ENCODE results near the gene SCYL1. TPM values are rescaled to one million over a fixed set of nuclear protein-coding genes. Genes with fewer than 3 reads are reported as not detected.
A peak's percentile ranks its signal among the peaks of the same experiment; 100 is the strongest.

Gene SCYL1
- polyA plus RNA-seq, 3 donors from 2014 or later: 17.8 to 52.5 (median 23.3) TPM

GRCh38 chr11:65551572-65552387 is 26.9 kb downstream of the SCYL1 start:
- Mint-ChIP-seq H3K4me1 (peaks cover 54 to 56% of the 10 kb centered on the region in 2 donors), H3K36me3 (peaks cover 9 to 17% (median 16%) of the 10 kb centered on the region in 3 donors), H3K27ac (peak overlapping the region in 3 of 6 donors; percentile 54 to 71 (median 67)), H3K27me3 (ENCODE audit: low read depth in 3 of 3) (peaks cover 3 to 5% (median 4%) of the 10 kb centered on the region in 3 donors), H3K9me3 (peaks cover 0 to 2% (median 0%) of the 10 kb centered on the region in 6 donors), H3K4me3 (peak overlapping the region in 1 of 5 donors; percentile 9)
- DNase-seq: peak; percentile 49 to 59 (median 53)

DNA sequence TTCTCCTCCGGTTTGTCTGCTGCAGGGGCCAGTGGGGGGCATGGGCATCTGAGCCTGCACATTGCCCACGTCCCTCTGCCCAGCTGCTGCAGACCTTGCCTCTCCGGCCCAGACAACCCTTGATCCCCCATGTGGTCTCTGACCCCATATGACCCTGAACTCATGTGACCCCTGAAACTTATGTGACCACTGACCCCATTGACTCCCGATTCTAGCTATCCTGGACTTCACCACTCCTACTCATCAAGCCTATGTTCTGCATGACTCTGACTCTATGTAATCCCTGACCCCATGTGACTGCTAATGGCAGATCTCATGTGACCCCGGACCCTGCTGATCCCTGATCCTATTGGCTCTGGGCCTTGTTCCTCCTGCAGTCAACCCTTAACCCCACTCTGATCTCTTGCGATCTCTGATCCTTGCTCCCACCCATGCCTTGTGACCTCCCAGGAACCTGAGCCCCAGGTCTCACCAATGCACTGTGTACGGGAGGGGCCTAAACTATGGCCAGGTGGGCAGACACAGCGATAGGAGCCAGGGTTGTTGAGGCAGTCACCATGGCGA is 27.6 kb downstream of the SCYL1 start:
- Mint-ChIP-seq H3K4me1 (peaks cover 57 to 61% of the 10 kb centered on the region in 2 donors), H3K27ac (peak overlapping the region; percentile 9 to 79 (median 60)), H3K9me3 (peaks cover 0 to 2% (median 0%) of the 10 kb centered on the region in 6 donors), H3K4me3 (peak overlapping the region in 1 of 5 donors; percentile 9), H3K36me3 (peaks cover 9 to 17% (median 16%) of the 10 kb centered on the region in 3 donors), H3K27me3 (ENCODE audit: low read depth in 3 of 3) (peaks cover 2 to 4% (median 4%) of the 10 kb centered on the region in 3 donors)
- DNase-seq: no peak

- Mint-ChIP-seq H3K4me3 (peak overlapping the region; percentile 4 to 56 (median 52)), H3K27ac (peak overlapping the region in 3 of 6 donors; percentile 45 to 68 (median 56)), H3K4me1 (peaks cover 51 to 53% of the 10 kb centered on the region in 2 donors), H3K9me3 (peaks cover 0 to 2% (median 0%) of the 10 kb centered on the region in 6 donors), H3K36me3 (peaks cover 9 to 17% (median 16%) of the 10 kb centered on the region in 3 donors), H3K27me3 (ENCODE audit: low read depth in 3 of 3) (peaks cover 2 to 4% (median 4%) of the 10 kb centered on the region in 3 donors)
- peak; percentile 53 to 70 (median 62) for DNase-seq
These were observed 28.6 kb downstream of the SCYL1 start for GRCh38 chr11:65553301-65554001.

DNA sequence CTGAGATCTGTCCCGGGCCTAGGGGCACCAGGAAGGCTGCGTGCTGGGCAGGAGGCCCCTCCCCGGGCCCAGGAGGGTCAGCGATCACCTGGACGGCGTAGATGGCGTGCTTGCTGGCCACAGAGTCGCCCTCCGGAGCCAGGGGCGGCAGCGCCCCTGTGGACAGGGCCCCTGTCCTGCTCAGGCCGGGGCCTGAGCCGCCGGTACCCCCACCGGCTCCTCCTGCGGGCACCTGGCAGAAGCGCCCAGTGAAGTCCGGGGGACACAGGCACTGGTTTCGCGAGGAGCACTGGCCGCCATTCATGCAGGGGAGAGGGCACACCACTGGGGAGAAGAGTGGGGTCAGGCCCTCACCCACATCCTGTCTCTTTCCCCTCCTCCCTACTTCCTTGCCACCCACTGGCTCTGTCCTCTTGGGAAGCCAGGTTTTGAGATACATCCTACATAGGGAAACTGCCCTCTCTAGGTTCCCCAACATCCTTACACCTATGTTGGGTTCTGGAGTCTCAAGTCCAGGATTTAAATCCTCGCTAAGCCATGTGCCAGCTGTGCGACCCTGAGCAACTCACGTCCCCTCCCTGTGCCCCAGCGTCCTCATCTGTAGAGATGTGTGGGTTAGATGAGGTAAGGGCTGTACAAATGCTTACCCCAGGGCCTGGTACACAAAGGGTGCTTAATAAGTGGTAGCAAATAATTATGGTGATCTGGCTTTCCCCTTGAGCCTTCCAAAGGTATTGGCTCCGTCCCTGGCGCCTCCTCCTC is 29.4 kb downstream of the SCYL1 start:
- Mint-ChIP-seq H3K27me3 (ENCODE audit: low read depth in 3 of 3) (peaks cover 2 to 4% (median 4%) of the 10 kb centered on the region in 3 donors), H3K4me1 (peaks cover 51 to 53% of the 10 kb centered on the region in 2 donors), H3K9me3 (peaks cover 0 to under 1% (median 0%) of the 10 kb centered on the region in 6 donors), H3K36me3 (peaks cover 9 to 14% (median 13%) of the 10 kb centered on the region in 3 donors), H3K27ac (peak overlapping the region; percentile 82 to 91 (median 86)), H3K4me3 (peak overlapping the region; percentile 59 to 75 (median 67))
- no peak for DNase-seq

- H3K4me3 Mint-ChIP-seq: peak overlapping the region in 4 of 5 donors; percentile 62 to 75 (median 68)
- peak overlapping the region; percentile 82 to 91 (median 86) for H3K27ac Mint-ChIP-seq
- DNase-seq: no peak
- H3K9me3 Mint-ChIP-seq: no peaks in the 10 kb centered on the region
- peaks cover 2 to 4% (median 4%) of the 10 kb centered on the region in 3 donors for H3K27me3 Mint-ChIP-seq (ENCODE audit: low read depth in 3 of 3)
- H3K4me1 Mint-ChIP-seq: peaks cover 50 to 56% of the 10 kb centered on the region in 2 donors
- H3K36me3 Mint-ChIP-seq: peaks cover 8 to 12% (median 9%) of the 10 kb centered on the region in 3 donors
These were observed 30.1 kb downstream of the SCYL1 start for GRCh38 chr11:65554842-65555430.

GRCh38 chr11:65555693-65556231 is 30.9 kb downstream of the SCYL1 start:
- DNase-seq: no peak

GRCh38 chr11:65556470-65557279 is 31.8 kb downstream of the SCYL1 start:
- Mint-ChIP-seq H3K4me1 (peaks cover 46 to 53% of the 10 kb centered on the region in 2 donors), H3K9me3 (no peaks in the 10 kb centered on the region), H3K4me3 (peak overlapping the region; percentile 83 to 87 (median 85)), H3K27me3 (ENCODE audit: low read depth in 3 of 3) (peaks cover 2 to 4% (median 2%) of the 10 kb centered on the region in 3 donors), H3K36me3 (peaks cover 3 to 8% (median 7%) of the 10 kb centered on the region in 3 donors), H3K27ac (peak overlapping the region; percentile 82 to 96 (median 92))
- DNase-seq: no peak

More at GRCh38 chr11:65555693-65556231, 30.9 kb downstream of the SCYL1 start:
- H3K27me3 Mint-ChIP-seq (ENCODE audit: low read depth in 3 of 3): peaks cover 2 to 4% (median 4%) of the 10 kb centered on the region in 3 donors
- H3K9me3 Mint-ChIP-seq: no peaks in the 10 kb centered on the region
- peaks cover 50 to 56% of the 10 kb centered on the region in 2 donors for H3K4me1 Mint-ChIP-seq
- peaks cover 8 to 12% (median 9%) of the 10 kb centered on the region in 3 donors for H3K36me3 Mint-ChIP-seq
- peak overlapping the region; percentile 82 to 96 (median 92) for H3K27ac Mint-ChIP-seq
- peak overlapping the region; percentile 80 to 87 (median 85) for H3K4me3 Mint-ChIP-seq

DNA sequence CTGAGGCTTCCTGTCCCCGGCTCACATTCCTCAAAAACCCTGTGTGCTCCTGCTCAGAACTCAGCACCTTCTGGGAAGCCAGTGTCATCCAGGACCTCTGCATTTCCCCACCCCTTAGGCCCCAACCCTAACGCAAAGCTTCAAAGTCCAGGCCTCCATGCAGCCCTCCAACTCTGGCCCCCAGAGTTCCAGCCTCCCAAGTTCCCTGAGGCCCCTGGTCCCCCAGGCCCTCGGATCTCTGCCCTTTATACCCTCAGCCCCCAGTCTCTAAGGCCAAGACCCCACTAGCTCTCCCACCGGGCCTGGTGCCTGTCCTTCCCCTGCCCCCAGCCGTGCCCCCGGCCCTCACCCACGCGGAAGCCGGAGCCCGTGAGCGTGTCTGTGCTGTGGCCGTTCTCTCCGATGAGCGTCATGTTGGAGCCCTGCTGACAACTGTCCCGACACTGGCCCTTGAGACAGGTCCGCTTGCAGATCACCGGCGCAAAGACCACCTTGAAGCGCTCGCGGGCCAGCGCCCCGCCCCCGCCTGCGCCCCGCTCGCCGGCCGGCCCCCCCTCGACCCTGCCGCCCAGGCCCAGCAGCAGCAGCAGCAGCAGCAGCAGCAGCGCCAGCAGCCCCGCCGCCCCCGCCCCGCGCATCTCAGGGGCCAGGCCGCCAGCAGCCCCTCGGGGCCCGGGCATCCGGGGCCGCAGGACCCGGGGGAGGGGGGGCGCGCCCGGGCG is 32.6 kb downstream of the SCYL1 start:
- Mint-ChIP-seq H3K9me3 (no peaks in the 10 kb centered on the region), H3K4me3 (peak overlapping the region; percentile 83 to 87 (median 85)), H3K27me3 (ENCODE audit: low read depth in 3 of 3) (peaks cover 0 to 2% (median 2%) of the 10 kb centered on the region in 3 donors), H3K4me1 (peaks cover 38 to 50% of the 10 kb centered on the region in 2 donors), H3K36me3 (peaks cover 0 to 2% (median 0%) of the 10 kb centered on the region in 3 donors), H3K27ac (peak overlapping the region; percentile 82 to 96 (median 92))
- DNase-seq: no peak

- Mint-ChIP-seq H3K4me1 (peaks cover 37 to 46% of the 10 kb centered on the region in 2 donors), H3K27me3 (ENCODE audit: low read depth in 3 of 3) (peaks cover 0 to 2% (median 2%) of the 10 kb centered on the region in 3 donors), H3K9me3 (no peaks in the 10 kb centered on the region), H3K27ac (peak within 1 kb of the TSS; percentile 82 to 96 (median 92)), H3K4me3 (peak within 1 kb of the TSS; percentile 83 to 87 (median 85)), H3K36me3 (no peaks in the 10 kb centered on the region)
- peak in 2 of 3 donors; percentile 48 to 63 for DNase-seq
These were observed 33.4 kb downstream of the SCYL1 start, which contains the start of gene LTBP3 for GRCh38 chr11:65558002-65558929. LTBP3 (minus strand) TSS chr11:65558359; CDS start chr11:65557959, 400 bp downstream.

- peaks cover 39 to 45% of the 10 kb centered on the region in 2 donors for H3K4me1 Mint-ChIP-seq
- no peaks in the 10 kb centered on the region for H3K36me3 Mint-ChIP-seq
- peaks cover 0 to 2% (median 2%) of the 10 kb centered on the region in 3 donors for H3K27me3 Mint-ChIP-seq (ENCODE audit: low read depth in 3 of 3)
- H3K4me3 Mint-ChIP-seq: peak overlapping the region; percentile 51 to 70 (median 66)
- peak overlapping the region; percentile 67 to 85 (median 81) for H3K27ac Mint-ChIP-seq
- no peak for DNase-seq
- H3K9me3 Mint-ChIP-seq: no peaks in the 10 kb centered on the region
These were observed 34.1 kb downstream of the SCYL1 start for GRCh38 chr11:65558930-65559509.

Data from immature natural killer cell (primary cell).